H1 (cell line): ENCODE measurements around the gene ITPR1. TPM values are rescaled to one million over a fixed set of nuclear protein-coding genes. Genes with fewer than 3 reads are reported as not detected.

ENCODE experiments used
- CTCF ChIA-PET: fragments of 300-600 bp; sonication (Branson Sonifier 250); formaldehyde crosslinking; loops from one replicate; lab custom pipeline; 2021; ENCODE audit not compliant: partially characterized antibody; lab: Charles Lee
- POLR2A ChIA-PET: fragments of 300-600 bp; sonication (Branson Sonifier 250); formaldehyde crosslinking; loops from one replicate; lab custom pipeline; 2021; ENCODE audit warnings: inconsistent platforms; ENCODE audit not compliant: partially characterized antibody; lab: Charles Lee
- DNase-seq, 2 experiments: peaks; one replicate each; pipeline versions ENCODE4 v3.0.0 to v3.0.0-alpha.2; 2010 to 2022; ENCODE audit warnings: low spot score in 2 of 2, low read depth in 1 of 2, mixed read lengths in 1 of 2
- FAIRE-seq: peaks from 2 replicates; lab custom pipeline; 2011; peaks lifted over from hg19 to GRCh38; lab: Jason Lieb, UNC
- H2AFZ ChIP-seq: 2 replicates; pipeline ENCODE4 v1.8.1; 2012; ENCODE audit warnings: low read length, inconsistent platforms
- H2AK5ac ChIP-seq: 2 replicates; pipeline ENCODE4 v1.6.1; 2013; ENCODE audit warnings: low read depth, low read length
- H2BK120ac ChIP-seq: replicated peaks from 2 replicates; pipeline ENCODE3; 2013; ENCODE audit warnings: low read depth, low read length, inconsistent platforms
- H2BK12ac ChIP-seq: 2 replicates; pipeline ENCODE4 v1.6.1; 2013; ENCODE audit warnings: low read depth, low read length
- H2BK15ac ChIP-seq: 2 replicates; pipeline ENCODE4 v1.6.1; 2013; ENCODE audit warnings: low read length
- H2BK20ac ChIP-seq: 2 replicates; pipeline ENCODE4 v1.6.1; 2013; ENCODE audit warnings: low read length
- H2BK5ac ChIP-seq: 2 replicates; pipeline ENCODE4 v1.6.1; 2013; ENCODE audit warnings: low read depth, low read length
- H3K14ac ChIP-seq: 2 replicates; pipeline ENCODE4 v1.6.1; 2013; ENCODE audit warnings: inconsistent platforms; ENCODE audit not compliant: insufficient read length
- H3K18ac ChIP-seq: 2 replicates; pipeline ENCODE4 v1.6.1; 2013; ENCODE audit warnings: low read length; ENCODE audit errors: extremely low read depth
- H3K23ac ChIP-seq: 2 replicates; pipeline ENCODE4 v1.6.1; 2013; ENCODE audit warnings: inconsistent platforms; ENCODE audit not compliant: insufficient read length
- H3K23me2 ChIP-seq: 2 replicates; pipeline ENCODE4 v1.6.1; 2013; ENCODE audit warnings: low read depth, low read length
- H3K27ac ChIP-seq: 2 replicates; pipeline ENCODE4 v1.6.1; 2011; ENCODE audit warnings: low read depth, low read length, inconsistent platforms
- H3K27me3 ChIP-seq, 4 experiments: replicated peaks in 1 of 4; 1 replicate in 1 of 4; 2 replicates in 3 of 4; pipeline versions ENCODE4 v1.6.1 to v1.8.1; 2011 to 2013; ENCODE audit warnings: low read length in 3 of 4, mild to moderate bottlenecking in 3 of 4, inconsistent platforms in 2 of 4, mixed read lengths in 2 of 4, moderate library complexity in 1 of 4; ENCODE audit not compliant: control insufficient read depth in 3 of 4, insufficient read depth in 3 of 4; ENCODE audit errors: extremely low read depth in 1 of 4
- H3K36me3 ChIP-seq, 4 experiments: 2 replicates each; pipeline versions ENCODE4 v1.6.1 to v1.8.1; 2011 to 2013; ENCODE audit warnings: mild to moderate bottlenecking in 4 of 4, low read length in 3 of 4, moderate library complexity in 2 of 4, control low read depth in 1 of 4, inconsistent platforms in 1 of 4; ENCODE audit not compliant: insufficient read depth in 4 of 4, control insufficient read depth in 2 of 4
- H3K4ac ChIP-seq: replicated peaks from 2 replicates; pipeline ENCODE3; 2013; ENCODE audit warnings: low read length, low read depth, mixed read lengths, inconsistent platforms; ENCODE audit not compliant: insufficient read length
- H3K4me1 ChIP-seq, 4 experiments: replicated peaks in 1 of 4; 1 replicate in 1 of 4; 2 replicates in 3 of 4; pipeline versions ENCODE4 v1.6.1 to v1.8.1; 2011 to 2013; ENCODE audit warnings: low read length in 3 of 4, inconsistent platforms in 2 of 4, mixed read lengths in 1 of 4; ENCODE audit not compliant: insufficient read depth in 4 of 4, control insufficient read depth in 3 of 4
- H3K4me2 ChIP-seq, 2 experiments: 2 replicates each; pipeline versions ENCODE4 v1.6.1 to v1.8.1; 2011 to 2013; ENCODE audit warnings: low read depth in 2 of 2, low read length in 2 of 2, control low read depth in 1 of 2, inconsistent platforms in 1 of 2, mild to moderate bottlenecking in 1 of 2; ENCODE audit not compliant: insufficient read depth in 1 of 2
- H3K4me3 ChIP-seq, 4 experiments: fragments of 200-600, 300-600 bp in 1 of 4; sonication (generic), shearing (Covaris generic), sonication (Bioruptor Twin) in 1 of 4; 2 replicates each; pipeline versions ENCODE4 v1.5.1 to v1.8.1; 2011 to 2016; ENCODE audit warnings: low read length in 4 of 4, low read depth in 3 of 4, control low read depth in 2 of 4, inconsistent platforms in 2 of 4, mild to moderate bottlenecking in 2 of 4, mixed read lengths in 1 of 4, moderate library complexity in 1 of 4; ENCODE audit not compliant: insufficient read depth in 2 of 4; ENCODE audit errors: extremely low read depth in 1 of 4
- H3K56ac ChIP-seq: replicated peaks from 2 replicates; pipeline ENCODE3; 2013; ENCODE audit warnings: low read depth, mild to moderate bottlenecking, mixed read lengths, low read length, inconsistent platforms; ENCODE audit not compliant: insufficient read length
- H3K79me1 ChIP-seq: 2 replicates; pipeline ENCODE4 v1.6.1; 2013; ENCODE audit warnings: low read depth, low read length, control low read depth
- H3K79me2 ChIP-seq, 2 experiments: 2 replicates each; pipeline versions ENCODE4 v1.6.1 to v1.8.1; 2012 to 2013; ENCODE audit warnings: low read length in 2 of 2, mild to moderate bottlenecking in 2 of 2, inconsistent platforms in 1 of 2; ENCODE audit not compliant: insufficient read depth in 2 of 2, control insufficient read depth in 1 of 2
- H3K9ac ChIP-seq, 4 experiments: replicated peaks in 1 of 4; 1 replicate in 1 of 4; 2 replicates in 3 of 4; pipeline versions ENCODE4 v1.6.1 to v1.8.1; 2011 to 2013; ENCODE audit warnings: low read depth in 3 of 4, low read length in 3 of 4, control low read depth in 2 of 4, mild to moderate bottlenecking in 2 of 4, moderate library complexity in 2 of 4, inconsistent platforms in 1 of 4; ENCODE audit errors: extremely low read depth in 1 of 4
- H3K9me3 ChIP-seq, 2 experiments: 2 replicates each; pipeline versions ENCODE4 v1.6.1 to v1.8.1; 2012 to 2013; ENCODE audit warnings: mild to moderate bottlenecking in 2 of 2, moderate library complexity in 2 of 2, control low read depth in 1 of 2, inconsistent platforms in 1 of 2, low read depth in 1 of 2, low read length in 1 of 2, mixed read lengths in 1 of 2; ENCODE audit not compliant: insufficient read depth in 2 of 2
- H4K20me1 ChIP-seq, 2 experiments: replicated peaks in 1 of 2; 2 replicates each; pipeline versions ENCODE3 to v1.8.1; 2011 to 2013; ENCODE audit warnings: inconsistent platforms in 2 of 2, low read length in 2 of 2, mild to moderate bottlenecking in 1 of 2; ENCODE audit not compliant: insufficient read depth in 2 of 2, control insufficient read depth in 1 of 2
- H4K5ac ChIP-seq: 2 replicates; pipeline ENCODE4 v1.6.1; 2013; ENCODE audit warnings: low read length, low read depth, mixed read lengths, inconsistent platforms; ENCODE audit not compliant: insufficient read length
- H4K8ac ChIP-seq: 2 replicates; pipeline ENCODE4 v1.8.0; 2013; ENCODE audit warnings: mild to moderate bottlenecking, moderate library complexity, low read length, inconsistent platforms; ENCODE audit not compliant: insufficient read depth; ENCODE audit errors: extremely low read depth
- H4K91ac ChIP-seq: replicated peaks from 2 replicates; pipeline ENCODE3; 2013; ENCODE audit warnings: low read length, mixed read lengths, inconsistent platforms; ENCODE audit not compliant: insufficient read length
- CEBPB ChIP-seq: IDR thresholded peaks from 2 replicates; pipeline ENCODE4 v1.6.1; 2012; ENCODE audit warnings: low read depth, low read length
- CTCF ChIP-seq, 3 experiments: IDR thresholded peaks; 1 replicate in 2 of 3; 2 replicates in 1 of 3; pipeline versions ENCODE4 v1.5.1 to v1.6.1; 2011; ENCODE audit warnings: low read length in 3 of 3, mild to moderate bottlenecking in 3 of 3, inconsistent platforms in 2 of 3, low read depth in 1 of 3, moderate library complexity in 1 of 3; ENCODE audit not compliant: insufficient read depth in 1 of 3; ENCODE audit errors: control extremely low read depth in 1 of 3
- WGBS, 2 experiments: shearing (Covaris generic) in 1 of 2; methylation state at CpG; one replicate each; pipeline versions ENCODE4 v1.1.6 to v1.1.7; 2013 to 2015; ENCODE audit warnings: low lambda C conversion rate in 2 of 2, mixed read lengths in 2 of 2, inconsistent platforms in 1 of 2, low coverage in 1 of 2, missing lambda C conversion rate in 1 of 2; ENCODE audit not compliant: insufficient replicate concordance in 2 of 2, insufficient coverage in 1 of 2, insufficient read length in 1 of 2; ENCODE audit errors: extremely low coverage in 1 of 2, missing lambda C conversion rate in 1 of 2; 5-methylcytosine and 5-hydroxymethylcytosine counted together
- polyA plus RNA-seq, 7 experiments: library from polyadenylated mRNA; depleted of rRNA in 3 of 7; stranded (reverse) in 5 of 7; unstranded in 2 of 7; fragments of >200 nt in 5 of 7; fragments of 200-250 nt in 2 of 7; gene quantifications; 1 replicate in 5 of 7; 2 replicates in 1 of 7; 4 replicates in 1 of 7; pipeline versions ENCODE4 v1.2.1 to v1.2.3, GENCODE V29; 2011 to 2013; ENCODE audit warnings: missing spikeins in 2 of 7, mixed read lengths in 2 of 7
- total RNA-seq: library from RNA; stranded (reverse); fragmentation: NEBNext Ultra II Directional; extraction: Animal tissue kit (Norgen Biotek cat#: 25700); gene quantifications from 2 replicates; pipeline ENCODE4 v1.2.1, GENCODE V29; 2021

ITPR1 gene
- total and polyA plus RNA-seq, 2 of the 8 experiments (the other 6 are each of a cell fraction or from before 2014, with no cell fraction given): 2.5 to 16.3 TPM

DNA sequence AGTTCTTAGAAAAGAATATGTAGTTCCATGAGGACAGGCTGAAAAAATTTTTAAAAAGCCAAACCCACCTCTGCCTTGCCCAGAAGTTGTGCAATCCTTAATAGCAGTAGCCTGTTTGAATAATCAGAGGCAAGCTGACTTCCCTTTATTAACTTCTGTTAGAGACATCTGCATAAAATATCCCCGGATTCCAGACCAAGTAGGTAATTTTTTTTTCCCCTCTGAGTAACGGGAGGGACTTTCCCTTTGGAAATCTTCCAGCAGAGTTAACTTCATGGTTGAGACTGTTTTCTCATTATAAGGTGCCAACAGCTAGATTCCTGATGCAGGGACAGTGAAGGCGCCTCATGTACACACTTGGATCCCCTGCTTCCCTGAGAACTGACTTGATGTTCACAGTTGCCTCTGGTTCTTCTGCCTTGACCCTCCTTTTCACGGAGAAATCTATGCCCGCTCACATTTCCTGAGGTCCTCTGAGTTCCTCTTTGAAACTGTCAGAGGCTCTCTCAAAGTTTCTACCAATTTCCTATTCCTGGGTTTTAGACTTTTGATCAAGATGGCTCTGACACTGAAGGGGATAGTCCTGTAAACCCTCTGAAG, 258.5 kb downstream of the ITPR1 start:
- Histone ChIP-seq H3K56ac (no peak overlapping the region), H2BK12ac (no peak overlapping the region), H3K9me3 (no peaks in the 10 kb centered on the region), H2AK5ac (no peak overlapping the region), H4K5ac (no peak overlapping the region), H4K91ac (no peak overlapping the region), H3K9ac (no peak overlapping the region), H3K4me2 (no peak overlapping the region), H2BK15ac (no peak overlapping the region), H3K36me3 (no peaks in the 10 kb centered on the region), H2BK120ac (no peak overlapping the region), H3K23ac (no peak overlapping the region), H3K79me1 (no peaks in the 10 kb centered on the region), H2AFZ (no peak overlapping the region), H3K23me2 (no peaks in the 10 kb centered on the region), H3K4ac (no peak overlapping the region), H3K14ac (no peak overlapping the region), H3K4me1 (peaks cover 0 to 3% (median 3%) of the 10 kb centered on the region in 4 experiments; a peak in 3 of 7 replicates), H4K8ac (no peak overlapping the region), H3K27ac (no peak overlapping the region), H3K27me3 (no peaks in the 10 kb centered on the region), H4K20me1 (peaks cover 0 to 2% of the 10 kb centered on the region in 2 experiments), H3K4me3 (no peak overlapping the region), H3K79me2 (no peaks in the 10 kb centered on the region), H2BK5ac (no peak overlapping the region), H3K18ac (no peak overlapping the region), H2BK20ac (no peak overlapping the region)
- ChIA-PET CTCF (interaction anchor here (0.7 to 1.7 kb wide), 5 partner anchors 31 to 302 kb away, joined by 3 to 10 read pairs (median 4); no protein-coding TSS in a partner anchor), POLR2A (interaction anchor here (0.7 kb wide), 1 partner anchor 165 kb away, joined by 3 read pairs; no protein-coding TSS in a partner anchor)
- DNase-seq (no peak), FAIRE-seq (no peak)
- TF ChIP-seq CEBPB (0 out of 2 replicates have a peak, but pooled peaks have one; percentile 9), CTCF (IDR thresholded peaks at IDR 0.05; ENCODE audit: control extremely low read depth in 1 of 3, insufficient read depth in 1 of 3, low read depth in 1 of 3, low read length in 3 of 3) (no peak)
- WGBS, 2 experiments: 82% methylated on average over 5 of the region's 5 CpGs; no CpG with 5 or more reads in 1 of the 2 experiments
